DMS153 treated with DMSO at 0.1 percent for 48 hours (cell line): ENCODE measurements around the gene RASGRP4.
A peak's percentile ranks its signal among the peaks of the same experiment; 100 is the strongest.
"Not testable (repeated sequence)": the region's sequence is repeated elsewhere in the genome, so short reads cannot be mapped to it uniquely, and the experiment has no call there.

Experiments used
- DNase-seq: peaks from one replicate; lab custom pipeline; 2025; ENCODE audit not compliant: unreplicated experiment; lab: John Stamatoyannopoulos, UW

The RASGRP4 gene

GRCh38 chr19:38375098-38375493, 50.9 kb downstream of the RASGRP4 start:
- no peak for DNase-seq

GRCh38 chr19:38374332-38375097, 51.5 kb downstream of the RASGRP4 start, which contains the start of gene PSMD8:
Gene PSMD8, plus strand, starts transcription at chr19:38374571. Its CDS starts 31 bp downstream, at chr19:38374602.
- peak; percentile 97 for DNase-seq

DNA sequence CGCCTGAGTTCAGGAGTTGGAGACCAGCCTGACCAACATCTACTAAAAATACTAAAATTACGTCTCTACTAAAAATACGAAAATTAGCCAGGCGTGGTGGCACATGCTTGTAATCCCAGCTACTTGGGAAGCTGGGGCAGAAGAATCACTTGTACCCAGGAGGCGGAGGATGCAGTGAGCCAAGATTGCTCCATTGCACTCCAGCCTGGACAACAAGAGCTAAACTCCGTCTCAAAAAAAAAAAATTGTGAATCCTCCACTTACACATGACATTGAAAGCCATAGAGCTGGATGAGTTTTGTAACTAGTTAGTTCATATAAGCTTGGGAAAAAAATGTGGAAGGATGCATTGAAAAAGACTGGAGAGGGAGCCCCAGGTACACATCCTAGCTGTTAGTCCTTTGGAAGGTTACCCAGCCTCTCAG, 52.1 kb downstream of the RASGRP4 start:
- DNase-seq, result no peak

- no peak for DNase-seq
Observed at GRCh38 chr19:38371081-38371480, 54.9 kb downstream of the RASGRP4 start.

GRCh38 chr19:38370299-38370698, 55.7 kb downstream of the RASGRP4 start:
- no peak for DNase-seq

GRCh38 chr19:38369584-38369983, 56.4 kb downstream of the RASGRP4 start:
- DNase-seq, result no peak

- DNase-seq, result no peak
Observed at GRCh38 chr19:38367041-38367440, 59.0 kb downstream of the RASGRP4 start.

DNA sequence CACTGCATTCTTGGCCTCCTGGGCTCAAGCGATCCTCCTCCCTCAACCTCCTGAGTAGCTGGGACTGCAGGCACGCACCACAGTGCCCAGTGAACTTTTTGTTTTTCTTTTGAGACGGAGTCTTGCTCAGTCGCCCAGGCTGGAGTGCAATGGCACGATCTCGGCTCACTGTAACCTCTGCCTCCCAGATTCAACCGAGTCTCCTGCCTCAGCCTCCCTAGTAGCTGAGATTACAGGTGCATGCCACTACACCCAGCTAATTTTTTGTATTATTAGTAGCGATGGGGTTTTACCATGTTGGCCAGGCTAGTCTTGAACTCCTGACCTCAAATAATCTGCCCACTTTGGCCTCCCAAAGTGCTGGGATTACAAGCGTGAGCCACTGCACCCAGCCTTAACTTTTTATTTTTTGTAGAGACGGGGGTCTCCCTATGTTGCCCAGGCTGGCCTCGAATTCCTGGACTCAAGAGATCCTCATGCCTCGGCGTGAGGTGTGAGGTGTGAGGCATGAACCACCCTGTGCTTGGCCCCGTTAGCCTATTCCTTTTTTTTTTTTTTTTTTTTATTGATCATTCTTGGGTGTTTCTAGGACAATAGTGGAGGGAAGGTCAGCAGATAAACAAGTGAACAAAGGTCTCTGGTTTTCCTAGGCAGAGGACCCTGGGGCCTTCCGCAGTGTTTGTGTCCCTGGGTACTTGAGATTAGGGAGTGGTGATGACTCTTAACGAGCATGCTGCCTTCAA, 62.9 kb downstream of the RASGRP4 start:
- DNase-seq, result not testable (repeated sequence)

DNA sequence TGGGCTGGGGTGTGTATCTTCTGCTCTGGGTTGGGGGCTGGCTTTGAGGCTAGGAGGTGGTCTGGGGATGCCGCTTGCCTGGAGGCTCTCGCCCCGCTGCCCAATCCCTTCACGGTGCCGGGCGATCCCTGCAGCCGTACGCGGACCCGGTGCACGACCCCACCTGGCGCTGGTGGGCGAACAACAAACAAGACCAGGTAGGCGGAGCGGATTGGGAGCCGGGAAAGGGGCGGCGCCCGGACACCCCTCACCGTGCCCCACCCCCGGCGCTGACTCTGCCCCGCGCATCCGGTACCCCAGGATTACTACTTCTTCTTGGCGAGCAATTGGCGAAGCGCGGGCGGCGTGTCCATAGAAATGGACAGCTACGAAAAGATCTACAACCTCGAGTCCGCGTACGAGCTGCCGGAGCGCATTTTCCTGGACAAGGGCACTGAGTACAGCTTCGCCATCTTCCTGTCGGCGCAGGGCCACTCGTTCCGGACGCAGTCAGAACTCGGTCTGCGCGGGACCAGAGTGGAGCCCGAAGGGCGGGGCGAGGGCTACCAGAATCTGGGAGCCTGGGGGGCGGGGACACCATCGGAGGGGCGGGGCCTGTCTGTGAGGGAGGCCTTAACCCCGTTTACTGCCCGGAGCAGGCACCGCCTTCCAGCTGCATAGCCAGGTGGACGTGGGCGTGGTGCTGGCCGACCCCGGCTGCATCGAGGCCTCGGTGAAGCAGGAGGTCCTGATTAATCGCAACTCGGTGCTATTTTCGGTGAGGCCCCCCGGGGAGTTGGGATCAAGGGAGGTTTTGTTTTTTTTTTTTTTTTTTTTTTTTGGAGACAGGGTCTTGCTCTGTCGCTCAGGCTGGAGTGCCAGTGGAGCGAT, 63.7 kb downstream of the RASGRP4 start:
- DNase-seq, result peak; percentile 51

- peak; percentile 63 for DNase-seq
Observed at GRCh38 chr19:38361633-38362075, 64.4 kb downstream of the RASGRP4 start.

DNA sequence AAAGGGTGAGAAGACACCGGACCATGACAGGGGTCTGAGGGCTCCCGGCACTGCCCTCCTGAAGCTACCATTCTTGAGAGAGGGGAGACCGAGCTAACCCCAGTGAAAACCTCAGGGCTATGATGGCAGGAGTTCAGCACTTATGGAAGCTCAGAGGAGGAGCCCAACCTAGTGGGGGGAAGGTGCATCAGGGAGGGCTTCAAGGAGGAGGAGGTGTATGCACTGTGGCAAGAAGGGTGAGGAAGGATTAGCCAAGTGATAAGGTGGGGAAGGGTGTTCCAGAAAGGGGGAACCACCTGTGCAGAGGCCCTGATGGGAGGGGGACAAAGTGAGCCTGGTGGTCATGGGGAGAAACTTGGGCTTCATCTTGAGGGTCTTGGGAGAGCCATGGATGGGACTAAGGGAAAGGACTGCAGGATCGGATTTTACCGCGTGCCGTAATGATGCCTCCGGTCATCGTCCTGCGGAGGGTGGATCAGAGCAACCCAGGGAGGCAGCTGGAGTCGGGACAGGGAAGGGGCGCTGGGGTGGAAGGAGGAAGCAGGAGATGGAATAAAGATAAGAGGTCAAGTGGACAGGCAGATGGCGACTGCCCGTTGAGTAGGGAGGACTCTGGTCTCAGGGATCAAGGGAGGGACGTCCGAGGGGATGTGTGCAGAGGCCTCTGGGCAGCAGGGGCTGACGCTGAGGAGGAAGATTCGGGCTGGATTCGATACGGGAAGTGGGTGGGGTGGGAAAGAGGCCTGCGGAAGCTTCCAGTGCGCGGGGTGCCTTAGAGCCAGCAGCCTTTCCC, 65.0 kb downstream of the RASGRP4 start:
- DNase-seq, result no peak

GRCh38 chr19:38360351-38360750, 65.7 kb downstream of the RASGRP4 start:
- DNase-seq, result no peak

DNA sequence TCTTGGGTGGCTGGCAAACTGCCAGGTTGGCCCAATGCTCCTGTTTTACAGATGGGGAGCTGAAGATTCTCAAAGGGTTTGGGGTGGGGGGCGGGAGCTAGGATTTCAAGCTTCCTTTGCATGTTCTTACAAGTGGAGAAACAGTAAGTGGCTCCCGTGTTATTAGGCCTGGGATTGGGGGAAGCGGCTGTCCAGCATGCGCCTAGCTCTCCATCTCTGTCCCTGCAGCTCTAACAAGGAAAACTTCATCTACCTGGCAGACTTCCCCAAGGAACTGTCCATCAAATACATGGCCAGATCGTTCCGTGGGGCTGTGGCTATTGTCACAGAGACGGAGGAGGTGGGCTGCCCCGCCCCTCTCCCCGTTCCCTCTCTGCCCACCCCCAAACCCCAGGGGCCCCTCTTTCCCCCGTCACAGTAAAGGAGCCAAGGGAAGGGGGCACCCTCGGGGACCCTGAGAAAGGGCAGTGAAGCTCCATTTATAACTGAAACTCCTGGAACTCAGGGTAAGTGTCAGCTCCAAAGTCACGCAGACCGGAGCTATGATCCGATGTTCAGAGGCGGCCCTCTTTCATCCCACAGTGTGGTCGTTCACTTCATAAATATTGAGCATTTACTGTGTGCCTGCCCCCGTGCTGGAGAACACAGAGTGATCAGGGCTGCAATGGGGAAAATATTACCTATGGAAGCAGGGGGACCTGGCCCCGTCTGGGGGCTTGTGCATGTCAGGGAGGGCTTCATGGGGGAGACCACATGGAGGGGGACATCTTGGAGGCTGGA, 66.6 kb downstream of the RASGRP4 start:
- DNase-seq, result no peak
